GM23248 (cell line): ENCODE measurements around the gene TENM3.

Experiments
- EZH2 ChIP-seq: fragments of 200-600 bp; sonication (generic); IDR thresholded peaks from 2 replicates; pipeline ENCODE4 v1.6.1; 2018; ENCODE audit warnings: antibody characterized with exemption, mild to moderate bottlenecking; ENCODE audit not compliant: insufficient read depth, poor library complexity, severe bottlenecking
- EZH2phosphoT487 ChIP-seq: fragments of 200-600 bp; sonication (generic); IDR thresholded peaks from 2 replicates; pipeline ENCODE4 v1.6.1; 2018; ENCODE audit warnings: antibody characterized with exemption, moderate library complexity, mild to moderate bottlenecking, low read depth; ENCODE audit not compliant: insufficient read depth

GRCh38 chr4:182688081-182688480 is 444.9 kb downstream of the TENM3 start:
- no peak for TF ChIP-seq EZH2phosphoT487
- no peak for TF ChIP-seq EZH2
